Midbrain (tissue), 1 donor: Measurements from ENCODE around the gene APEX1.
"Not testable (repeated sequence)": the region's sequence is repeated elsewhere in the genome, so short reads cannot be mapped to it uniquely, and the experiment has no call there.

ENCODE experiments used
- DNase-seq: peaks from one replicate; lab custom pipeline; 2025; lab: John Stamatoyannopoulos, UW

APEX1 gene

GRCh38 chr14:20472536-20473169 lies 17.6 kb downstream of the APEX1 start:
- DNase-seq, result no peak

GRCh38 chr14:20476776-20477175 lies 21.8 kb downstream of the APEX1 start:
- DNase-seq, result no peak

- peak; percentile 11 for DNase-seq
Measured at GRCh38 chr14:20477211-20477876, 22.3 kb downstream of the APEX1 start.

- no peak for DNase-seq
Measured at GRCh38 chr14:20478894-20479293, 23.9 kb downstream of the APEX1 start.

- DNase-seq, result no peak
Measured at GRCh38 chr14:20482382-20482781, 27.4 kb downstream of the APEX1 start.

- DNase-seq, result no peak
Measured at GRCh38 chr14:20485900-20486299, 30.9 kb downstream of the APEX1 start.

- no peak for DNase-seq
Measured at GRCh38 chr14:20486684-20487395, 31.8 kb downstream of the APEX1 start.

GRCh38 chr14:20487396-20487725 lies 32.3 kb downstream of the APEX1 start:
- no peak for DNase-seq

GRCh38 chr14:20489093-20489994 lies 34.3 kb downstream of the APEX1 start:
- no peak for DNase-seq

- DNase-seq, result no peak
Measured at GRCh38 chr14:20490563-20490962, 35.5 kb downstream of the APEX1 start.

- no peak for DNase-seq
Measured at GRCh38 chr14:20492486-20492885, 37.5 kb downstream of the APEX1 start.

GRCh38 chr14:20493634-20494033 lies 38.6 kb downstream of the APEX1 start:
- DNase-seq, result peak; percentile 2

- no peak for DNase-seq
Measured at GRCh38 chr14:20494935-20495766, 40.1 kb downstream of the APEX1 start.

- DNase-seq, result no peak
Measured at GRCh38 chr14:20498622-20499021, 43.6 kb downstream of the APEX1 start.

GRCh38 chr14:20499108-20499507 lies 44.1 kb downstream of the APEX1 start:
- DNase-seq, result no peak

- DNase-seq, result no peak
Measured at GRCh38 chr14:20499881-20500280, 44.9 kb downstream of the APEX1 start.

- no peak for DNase-seq
Measured at GRCh38 chr14:20501346-20501745, 46.3 kb downstream of the APEX1 start.

- peak; percentile 12 for DNase-seq
Measured at GRCh38 chr14:20503898-20504297, 48.9 kb downstream of the APEX1 start.

- DNase-seq, result not testable (repeated sequence)
Measured at GRCh38 chr14:20506276-20506675, 51.2 kb downstream of the APEX1 start.

- DNase-seq, result not testable (repeated sequence)
Measured at GRCh38 chr14:20506752-20507151, 51.7 kb downstream of the APEX1 start.
